Measurements from ENCODE around the gene KRTAP26-1.

GRCh38 chr21:30329203-30329875 lies 9.2 kb upstream of the KRTAP26-1 start:
- no peak for TF ChIP-seq CTCF (IDR thresholded peaks at IDR 0.05)
- TF ChIP-seq POLR2A (IDR thresholded peaks at IDR 0.05): no peak
